HG02884 (cell line): ENCODE results near the gene ASCC2.

Experiments used
- ATAC-seq: cut with Tn5 transposase; IDR thresholded peaks from one replicate; pipeline ENCODE4 v1.9.1; 2021; ENCODE audit warnings: mild to moderate bottlenecking, moderate library complexity; ENCODE audit not compliant: unreplicated experiment

ASCC2 gene

DNA sequence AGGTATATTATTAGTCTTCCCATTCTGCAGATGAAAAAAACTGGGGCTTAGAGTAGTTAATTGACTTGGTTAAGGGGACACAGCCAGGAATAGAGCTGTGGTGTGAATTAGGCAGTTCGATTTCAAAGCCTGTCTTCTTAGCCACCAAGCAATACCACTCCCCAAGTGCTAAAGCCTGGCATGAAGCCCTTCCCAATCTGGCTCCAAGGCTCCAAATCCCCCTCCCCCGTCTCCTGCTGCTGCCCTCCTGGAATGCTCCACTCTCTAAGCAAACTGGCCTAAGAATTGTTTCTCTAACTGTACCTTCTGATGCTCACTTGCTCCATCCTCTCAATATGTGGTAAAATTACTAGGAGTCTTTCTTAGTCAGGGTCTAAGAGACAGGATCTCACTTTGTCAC, 18.6 kb downstream of the ASCC2 start:
- ATAC-seq: no peak

DNA sequence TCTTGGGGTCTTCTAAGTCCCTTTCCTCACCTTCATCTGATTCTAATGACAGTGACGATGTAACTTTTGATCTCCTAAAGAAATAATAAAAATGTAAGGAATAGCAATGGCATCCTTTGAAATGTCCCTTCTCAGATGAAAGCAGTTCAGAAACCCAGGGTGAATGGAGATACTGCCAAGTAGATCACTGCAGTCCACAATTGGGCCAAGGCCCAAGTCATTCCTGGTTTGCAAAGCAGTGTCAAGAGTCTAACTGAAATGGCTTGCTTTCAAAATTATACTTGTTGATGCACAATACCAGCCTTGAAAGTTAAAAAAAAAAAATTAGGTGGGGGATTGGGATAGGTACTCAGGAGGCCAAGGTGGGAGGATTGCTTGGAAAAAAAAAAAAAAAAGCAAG, 20.4 kb downstream of the ASCC2 start:
- ATAC-seq: no peak

DNA sequence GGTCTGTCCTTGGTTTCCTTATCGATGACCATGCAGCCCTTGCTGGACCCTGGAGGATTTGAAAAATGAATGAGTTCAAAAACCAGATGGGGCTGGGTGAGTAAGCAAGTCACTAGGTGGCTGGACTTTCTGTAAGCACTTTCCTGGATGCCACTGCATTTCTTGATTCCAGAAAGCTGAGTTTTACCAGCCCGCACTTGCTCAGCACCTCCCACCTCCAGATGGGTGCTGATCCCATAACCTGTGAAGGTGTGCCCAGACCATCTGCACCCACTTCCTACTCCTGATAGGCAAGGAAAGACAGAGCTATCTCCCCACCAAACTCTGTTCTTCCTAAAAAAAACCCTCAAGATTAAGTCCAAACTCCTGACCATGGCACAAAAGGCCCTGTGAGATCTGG, 21.1 kb downstream of the ASCC2 start:
- no peak for ATAC-seq

DNA sequence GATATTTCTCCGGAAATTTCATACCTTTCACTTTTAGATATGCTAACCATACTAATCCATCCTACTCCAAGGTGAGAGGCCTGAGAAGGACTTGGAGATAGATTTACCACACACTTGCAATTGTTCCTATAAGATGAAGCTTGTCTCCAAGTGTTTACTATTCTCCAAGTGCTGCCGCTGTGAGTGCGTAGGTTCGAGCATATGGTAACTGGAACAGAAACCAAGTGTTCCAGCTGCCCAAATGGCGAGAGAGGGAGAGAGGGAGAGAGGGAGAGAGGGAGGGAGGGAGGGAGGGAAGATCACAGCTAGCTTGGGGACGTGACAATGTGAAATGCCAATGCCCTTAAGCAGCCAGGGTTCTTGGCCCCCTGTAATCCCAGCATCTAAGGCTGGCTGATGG, 21.5 kb downstream of the ASCC2 start:
- ATAC-seq: no peak

DNA sequence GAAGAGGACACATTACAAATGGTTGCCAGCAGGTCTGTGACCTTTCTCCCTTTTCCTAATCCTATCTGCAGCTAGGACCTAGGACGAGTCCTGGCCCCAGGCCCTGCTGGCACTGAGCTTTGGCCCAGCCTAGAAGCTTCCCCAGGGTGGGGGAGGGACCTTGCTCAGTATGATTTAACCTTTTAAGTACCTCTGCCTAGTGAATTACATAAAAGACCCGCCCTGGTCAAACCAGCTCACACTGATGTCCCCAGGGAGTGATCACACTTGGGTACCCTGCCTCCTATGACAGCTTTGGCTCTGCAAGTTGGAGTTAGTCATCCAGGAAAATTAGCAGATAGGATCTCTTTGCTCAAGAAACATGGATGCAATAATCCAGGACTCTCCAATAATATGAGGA, 21.9 kb downstream of the ASCC2 start:
- no peak for ATAC-seq

DNA sequence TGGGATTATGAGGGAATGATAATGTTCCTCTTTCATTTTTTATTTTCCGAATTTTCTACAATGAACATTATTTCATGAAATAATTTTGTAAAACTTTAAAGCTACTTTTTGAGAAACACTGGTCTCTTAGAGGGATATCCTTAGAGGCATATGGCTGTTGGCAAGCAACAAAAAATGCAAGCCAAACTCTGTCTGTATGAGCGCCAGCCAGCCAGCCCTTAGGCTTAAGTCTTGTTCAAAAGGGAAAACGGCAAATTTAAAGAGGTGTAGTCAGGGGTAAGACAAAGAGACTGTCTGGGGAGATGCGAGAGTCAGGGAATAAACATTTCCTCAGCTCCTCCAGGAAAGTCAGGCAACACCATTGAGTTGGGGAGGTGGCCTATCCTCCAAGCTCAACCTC, 22.5 kb downstream of the ASCC2 start:
- ATAC-seq: no peak

DNA sequence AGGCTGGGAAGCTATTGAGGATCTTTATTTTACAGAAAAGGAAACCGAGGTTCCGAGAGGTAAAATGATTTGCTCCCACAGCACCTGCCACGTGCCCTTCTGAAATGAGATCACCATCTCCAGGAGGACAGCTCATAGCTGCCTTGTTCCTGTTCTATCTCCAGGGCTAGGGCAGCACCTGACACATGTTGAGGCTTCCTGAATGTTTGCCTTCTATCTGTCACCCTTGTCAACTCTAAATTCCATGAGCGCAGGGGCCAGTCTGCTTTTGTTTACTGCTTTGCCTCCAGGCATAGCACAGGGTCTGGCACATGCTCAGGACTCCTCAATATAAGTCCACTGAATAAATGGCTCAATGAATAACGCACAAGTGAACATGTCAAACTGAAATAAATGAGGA, 24.1 kb downstream of the ASCC2 start:
- ATAC-seq: no peak

DNA sequence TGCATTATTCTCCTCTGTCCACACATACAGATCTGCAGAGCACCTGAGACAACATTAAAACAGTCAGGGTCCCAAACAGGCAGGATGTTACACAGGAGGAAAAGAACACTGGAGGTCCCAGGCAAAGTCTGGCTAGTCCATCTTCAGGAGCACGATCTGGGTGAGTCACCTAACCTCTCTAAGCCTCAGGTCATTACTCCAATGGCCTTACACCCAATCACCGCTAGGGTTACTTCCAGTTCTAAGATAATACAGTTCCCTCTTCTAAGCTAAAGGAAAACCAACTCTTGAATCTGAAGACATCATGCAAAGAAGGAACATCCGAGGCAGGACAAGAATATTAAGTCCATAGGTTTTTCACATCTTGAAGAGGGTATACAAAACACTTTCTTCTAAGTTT, 24.5 kb downstream of the ASCC2 start:
- no peak for ATAC-seq

DNA sequence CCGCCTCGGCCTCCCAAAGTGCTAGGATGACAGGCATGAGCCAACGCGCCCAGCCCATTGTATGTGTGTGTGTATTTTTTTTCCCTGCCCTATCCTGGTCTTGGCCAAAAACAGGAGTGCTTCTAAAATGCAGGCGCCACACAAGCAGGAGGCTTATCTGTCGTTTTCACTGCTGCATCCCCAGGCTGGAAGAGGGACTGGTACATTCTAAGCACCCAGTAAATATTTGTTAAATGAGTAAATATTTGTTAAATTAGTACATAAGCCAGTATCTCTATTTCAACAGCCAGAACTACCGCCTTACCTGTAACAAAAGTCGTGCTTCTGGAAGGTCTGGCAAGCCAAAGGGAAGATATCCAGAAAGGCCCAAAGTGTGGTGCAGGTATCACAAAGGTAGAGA, 24.9 kb downstream of the ASCC2 start:
- ATAC-seq: no peak

DNA sequence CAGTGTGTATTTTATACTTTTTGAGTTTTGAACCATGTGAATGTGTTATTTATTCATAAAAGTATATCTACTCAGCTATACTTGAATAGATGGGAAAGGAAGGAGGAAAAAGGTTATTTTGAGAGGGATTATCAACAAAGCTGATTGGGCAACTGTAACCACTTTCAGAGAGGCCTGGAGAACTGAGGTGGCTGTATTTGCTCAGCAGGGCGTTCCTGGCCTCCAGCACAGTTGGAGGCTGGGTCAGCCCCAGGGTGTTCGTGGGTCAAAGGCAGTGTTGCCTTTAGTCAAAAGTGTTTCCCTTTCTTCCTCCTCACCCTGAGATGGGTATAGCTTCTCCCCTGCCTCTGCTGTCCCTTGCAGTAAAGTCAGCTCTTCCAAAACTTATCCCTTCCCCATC, 26.7 kb downstream of the ASCC2 start:
- no peak for ATAC-seq

DNA sequence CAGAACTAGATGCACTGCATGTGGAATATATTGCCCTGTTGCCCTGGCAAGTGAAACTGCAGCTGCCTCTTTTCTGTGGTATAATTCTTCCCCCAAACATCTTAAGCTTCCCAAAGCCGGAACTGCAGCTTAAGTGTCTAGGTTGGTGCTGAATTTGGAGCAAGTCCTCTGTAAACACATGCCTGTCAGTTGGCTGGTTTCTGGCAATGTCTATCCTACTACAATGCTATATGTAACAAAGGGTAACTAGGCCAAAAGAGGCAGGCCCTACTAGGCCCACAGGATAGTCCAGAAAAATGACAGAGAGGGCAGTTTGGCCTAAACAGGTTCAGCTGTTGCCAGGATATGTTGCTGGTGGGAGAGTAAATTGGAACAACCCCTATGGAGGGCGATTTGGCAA, 27.9 kb downstream of the ASCC2 start:
- ATAC-seq: no peak

DNA sequence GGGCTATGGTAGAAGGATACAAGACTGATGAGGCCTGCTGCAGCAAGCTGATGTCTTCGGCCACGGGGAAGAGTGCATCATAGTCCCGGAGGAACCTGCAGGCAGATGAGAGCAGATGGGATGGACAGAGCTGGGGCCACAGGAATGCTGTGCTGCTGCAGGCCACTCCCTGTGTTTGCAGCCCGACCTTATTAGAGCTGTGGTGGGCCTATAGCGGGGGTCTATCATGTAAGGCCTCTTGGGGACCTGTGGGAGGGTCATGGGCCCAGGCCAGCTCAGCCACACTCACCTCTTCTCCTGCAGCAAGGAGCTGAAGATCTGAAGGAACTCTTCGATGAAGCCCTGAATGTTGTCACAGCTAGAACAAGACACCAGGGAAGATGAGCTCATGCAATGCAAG, 31.9 kb downstream of the ASCC2 start:
- ATAC-seq: no peak

DNA sequence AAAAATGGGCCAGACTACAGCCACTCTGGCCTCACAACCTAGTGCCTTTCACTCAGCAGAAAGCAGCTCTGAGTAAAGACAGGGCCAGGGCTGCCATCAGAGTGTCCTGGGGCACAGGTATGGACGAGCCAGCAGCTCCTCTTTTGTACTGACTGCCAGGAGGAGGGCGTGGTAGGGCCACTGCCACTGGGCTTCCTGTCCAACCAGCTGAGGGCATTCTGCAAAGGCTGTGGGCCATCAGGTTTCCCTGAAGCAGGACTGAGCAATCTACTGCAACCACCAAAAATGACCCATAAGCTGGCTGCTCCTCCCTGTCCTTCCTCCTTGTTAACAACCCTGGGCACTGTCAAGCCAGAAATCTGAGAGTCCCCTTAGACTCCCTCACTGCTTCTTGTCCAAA, 33.1 kb downstream of the ASCC2 start:
- ATAC-seq: no peak

DNA sequence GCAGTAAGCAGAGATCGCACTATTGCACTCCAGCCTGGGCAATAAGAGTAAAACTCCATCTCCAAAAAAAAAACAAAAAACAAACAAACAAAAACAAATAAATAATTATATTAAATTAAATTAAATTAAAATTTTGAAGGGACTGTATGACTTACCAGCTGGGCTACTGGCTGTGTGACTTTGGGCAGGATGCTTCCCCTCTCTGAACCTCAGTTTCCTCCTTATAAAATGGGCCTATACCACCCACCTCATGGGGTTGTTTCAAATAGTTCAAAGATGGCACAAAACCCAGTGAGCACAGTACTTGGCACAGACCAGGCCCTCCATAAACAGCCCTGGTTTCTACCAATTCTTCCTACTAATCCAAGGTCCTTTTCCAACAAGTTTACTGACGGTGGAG, 34.9 kb downstream of the ASCC2 start:
- no peak for ATAC-seq

DNA sequence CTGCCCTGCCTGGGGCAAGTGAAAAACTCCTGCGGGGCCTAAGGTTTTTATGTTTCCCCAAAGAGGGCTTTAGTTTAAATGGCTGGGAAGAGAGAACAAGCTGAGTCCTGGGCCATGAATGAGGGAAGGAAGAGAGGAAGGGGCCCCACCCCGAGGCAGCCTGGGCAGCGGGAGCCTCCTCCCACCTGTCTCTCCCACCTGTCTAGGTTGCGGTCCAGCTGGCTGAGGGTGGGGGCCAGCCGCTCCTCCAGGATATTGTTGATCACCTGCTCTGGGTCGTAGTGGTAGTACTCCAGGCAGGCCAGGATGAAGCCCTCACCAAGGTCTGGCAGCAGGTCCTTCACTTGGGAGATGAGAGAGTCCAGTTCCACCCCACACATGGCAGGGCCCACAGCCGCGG, 36.3 kb downstream of the ASCC2 start:
- ATAC-seq: no peak

DNA sequence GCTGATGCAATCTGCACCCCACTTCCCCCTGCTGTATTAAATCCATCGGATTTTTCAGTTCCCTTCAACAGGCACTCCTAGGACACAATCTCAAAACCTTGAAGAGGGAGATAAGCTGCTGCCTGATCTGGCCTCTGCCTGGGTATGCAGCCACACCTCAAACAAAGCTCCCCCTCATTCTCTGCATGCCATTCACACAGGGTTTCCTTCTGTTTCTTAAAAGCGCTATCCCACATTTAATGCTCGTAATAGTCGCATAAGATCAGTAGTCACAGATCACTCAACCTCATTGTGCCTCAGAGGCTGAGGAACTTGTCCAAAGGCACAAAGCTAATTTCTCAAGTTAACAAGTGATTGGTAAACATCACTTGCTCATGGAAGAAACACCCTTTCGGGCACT, 36.9 kb downstream of the ASCC2 start:
- no peak for ATAC-seq

DNA sequence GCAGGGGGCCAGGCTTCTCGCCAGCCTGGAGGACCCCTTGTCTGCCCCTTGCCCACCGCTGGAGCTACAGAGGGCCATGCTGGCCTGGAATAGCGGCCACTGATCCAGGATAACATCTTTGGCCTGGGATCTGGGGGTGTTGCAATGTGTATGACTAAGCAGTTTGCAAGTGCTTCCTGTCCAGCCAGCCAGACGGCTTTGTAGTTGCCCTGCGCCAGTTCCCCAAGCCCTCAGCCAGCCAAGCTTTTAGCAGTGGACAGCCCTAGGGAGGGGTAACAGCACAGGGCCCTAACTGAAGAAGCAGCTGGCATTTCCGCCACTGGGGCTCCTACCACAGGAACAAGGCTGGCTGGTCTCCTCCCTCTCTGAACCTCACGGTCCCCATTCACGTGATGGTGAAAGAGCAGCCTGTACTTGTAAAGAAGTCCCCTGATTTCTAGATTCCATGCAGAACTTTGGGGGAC, 38.8 kb downstream of the ASCC2 start:
- ATAC-seq: no peak

DNA sequence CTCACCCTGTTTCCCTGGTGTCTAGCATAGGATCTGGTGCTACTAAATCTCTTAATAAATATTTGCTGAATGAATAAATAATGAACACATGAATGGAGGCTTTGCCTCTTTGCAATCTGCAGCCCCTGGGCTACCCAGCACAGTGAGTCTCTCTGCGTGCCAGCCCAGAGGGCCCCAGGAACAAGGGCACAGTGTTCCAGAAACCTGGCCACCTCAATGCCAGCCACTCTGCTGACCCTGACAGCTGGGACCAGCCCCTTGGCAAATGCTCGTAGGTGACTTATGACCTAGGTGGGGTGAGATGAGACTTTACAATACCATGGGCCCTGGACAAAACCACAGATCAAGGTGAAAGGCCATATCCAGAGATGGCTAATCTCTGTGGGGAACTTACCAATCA, 39.3 kb downstream of the ASCC2 start:
- ATAC-seq: no peak

DNA sequence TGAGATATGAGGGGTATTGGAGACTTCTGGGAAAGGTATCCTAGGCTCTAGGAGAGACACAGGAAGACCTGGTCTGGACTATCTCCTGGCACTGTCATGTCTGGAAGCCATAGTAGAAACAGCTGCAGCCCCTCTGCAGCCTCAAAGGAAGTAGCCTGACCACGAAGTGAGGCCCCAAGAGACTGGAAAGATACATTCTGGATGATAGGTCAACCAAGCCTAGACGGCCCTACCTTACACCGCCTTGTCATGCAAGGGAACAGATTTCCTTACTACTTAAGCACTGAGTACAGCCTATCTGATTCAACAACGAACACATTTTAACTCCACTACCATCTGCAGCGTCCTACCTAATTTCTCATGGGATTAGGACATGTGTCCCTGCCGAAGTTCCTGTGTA, 39.8 kb downstream of the ASCC2 start:
- no peak for ATAC-seq

DNA sequence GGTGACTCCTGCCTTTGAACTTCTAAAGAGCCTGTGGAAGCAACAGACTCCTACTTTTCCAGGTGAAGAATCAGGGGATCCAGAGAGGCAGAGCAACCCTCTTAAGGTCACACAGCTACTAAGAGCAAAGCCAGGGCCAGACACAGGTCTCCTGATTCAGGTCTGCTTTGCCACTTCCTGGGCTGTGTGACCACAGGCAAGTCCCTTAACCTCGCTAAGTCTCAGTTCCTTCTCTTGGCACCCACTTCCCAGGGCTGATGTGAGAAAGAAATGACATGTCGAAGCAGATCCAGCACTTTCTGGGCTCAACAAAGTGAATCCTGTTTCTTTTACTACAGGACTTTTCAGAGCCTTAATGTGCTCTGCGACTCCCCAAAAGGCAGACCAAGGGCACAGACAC, 40.7 kb downstream of the ASCC2 start:
- no peak for ATAC-seq

DNA sequence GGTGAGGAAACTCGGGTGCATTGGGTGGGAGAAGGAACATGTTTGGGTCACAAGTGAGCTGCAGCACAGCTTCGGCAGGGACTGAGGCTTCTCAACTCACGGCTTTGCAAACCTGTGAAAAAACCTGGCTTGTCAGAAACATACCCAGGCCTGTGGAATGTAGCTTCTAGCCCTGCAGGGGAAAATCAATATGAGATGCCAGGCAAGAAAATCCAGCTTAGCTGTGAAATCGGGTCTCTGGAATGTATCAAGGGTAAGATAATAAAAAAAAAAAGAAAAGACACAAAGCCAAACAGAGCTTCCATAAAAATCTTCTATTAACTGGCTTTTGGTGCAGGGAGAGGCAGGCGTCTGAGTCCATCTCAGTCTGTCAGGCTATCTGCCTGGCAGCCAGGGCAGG, 42.4 kb downstream of the ASCC2 start:
- no peak for ATAC-seq

DNA sequence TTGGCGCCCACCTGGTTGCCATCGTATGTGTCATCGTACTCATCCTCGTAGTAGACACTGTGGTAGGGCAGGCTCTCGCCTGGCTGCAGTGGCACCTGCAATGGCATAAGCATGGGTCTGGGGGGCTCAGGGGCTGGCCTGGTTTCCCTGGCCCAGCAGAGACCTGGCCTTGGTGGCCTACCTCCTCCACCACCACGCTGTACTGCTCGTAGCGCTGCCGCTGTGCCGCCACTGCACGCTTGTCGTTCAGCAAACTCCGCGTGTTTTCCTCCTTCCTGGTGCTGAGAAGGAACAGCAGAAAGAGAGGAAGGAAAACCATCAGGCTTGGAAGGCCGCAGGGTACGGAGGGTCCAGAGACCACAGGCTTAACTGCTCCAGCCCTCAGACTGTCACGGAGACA, 44.7 kb downstream of the ASCC2 start:
- ATAC-seq: no peak

DNA sequence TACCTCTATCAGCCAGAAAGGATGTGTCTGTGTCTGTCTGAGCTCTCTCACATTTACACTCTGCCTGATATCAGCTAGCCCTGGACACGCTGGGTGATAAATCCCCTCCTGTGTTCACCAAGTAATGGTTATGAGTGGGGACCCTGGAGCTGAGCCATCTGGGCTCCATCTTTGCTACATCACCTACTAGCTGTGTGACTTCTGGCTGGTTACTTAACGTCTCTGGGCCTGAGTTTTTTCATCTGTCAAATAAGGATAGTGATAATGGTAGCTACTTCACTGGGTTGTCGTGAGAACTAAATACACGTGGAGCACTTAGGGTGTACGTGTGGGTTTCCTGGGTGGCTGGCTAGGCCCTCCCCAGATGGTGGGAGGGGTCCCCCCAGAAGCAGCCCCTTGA, 48.0 kb downstream of the ASCC2 start:
- ATAC-seq: no peak
